Measurements from ENCODE around the gene LRRC3C. TPM values are rescaled to one million over a fixed set of nuclear protein-coding genes. Genes with fewer than 3 reads are reported as not detected.

LRRC3C gene
- total and polyA plus RNA-seq, 4 donors: not detected

DNA sequence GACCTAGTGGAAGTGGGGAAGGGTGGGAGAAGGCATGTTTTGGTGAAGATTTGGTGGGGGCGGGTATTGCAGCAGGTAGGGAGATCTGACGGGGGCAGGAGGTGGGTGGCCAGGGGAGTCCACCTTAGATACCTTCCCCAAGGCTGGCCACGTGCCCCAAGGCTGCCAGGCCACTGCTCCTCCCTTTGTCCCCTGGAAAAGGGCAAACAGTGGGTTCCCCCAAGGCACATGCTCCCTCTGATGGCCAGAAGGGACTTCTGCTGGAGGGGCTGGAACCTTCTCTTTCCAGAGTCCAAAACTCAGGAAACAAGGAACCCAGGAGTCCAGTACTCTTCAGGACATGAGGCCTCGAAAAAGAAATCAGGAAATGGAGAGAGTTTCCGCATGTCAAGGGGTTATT is 46.9 kb downstream of the LRRC3C start:
- no peaks in the 10 kb centered on the region for H3K4me1 ChIP-seq (ENCODE audit: control insufficient read depth in 1 of 2, insufficient read depth in 2 of 2, low read length in 2 of 2)
- no peaks in the 10 kb centered on the region for H3K27me3 ChIP-seq (ENCODE audit: control insufficient read depth in 1 of 2, insufficient read depth in 2 of 2, low read length in 1 of 2)

DNA sequence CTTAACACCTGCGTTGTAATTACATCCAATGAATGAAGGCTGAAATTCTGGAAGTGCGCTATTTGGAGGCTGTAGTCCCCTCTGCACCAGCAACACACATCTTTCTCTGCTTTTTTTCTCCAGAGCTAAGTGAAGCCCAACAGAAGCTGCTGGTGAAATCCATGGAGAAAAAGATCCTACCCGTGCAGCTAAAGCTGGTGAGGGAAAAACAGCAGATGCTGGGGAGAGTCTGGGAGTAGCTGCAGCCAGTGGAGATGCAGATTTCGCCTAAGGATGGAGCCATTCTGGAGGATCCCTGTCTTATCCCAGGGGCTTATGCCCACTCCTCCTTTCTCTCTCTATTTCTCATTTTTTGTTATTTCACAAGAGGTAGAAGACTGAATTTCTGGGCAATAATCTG is 48.3 kb downstream of the LRRC3C start:
- Histone ChIP-seq H3K36me3 (ENCODE audit: control insufficient read depth in 1 of 2, insufficient read depth in 2 of 2, low read length in 1 of 2) (no peaks in the 10 kb centered on the region), H3K4me3 (ENCODE audit: low read length in 2 of 2) (no peak overlapping the region), H3K4me1 (ENCODE audit: control insufficient read depth in 1 of 2, insufficient read depth in 2 of 2, low read length in 2 of 2) (no peaks in the 10 kb centered on the region), H3K27me3 (ENCODE audit: control insufficient read depth in 1 of 2, insufficient read depth in 2 of 2, low read length in 1 of 2) (no peaks in the 10 kb centered on the region), H3K27ac (ENCODE audit: low read depth in 1 of 2, low read length in 2 of 2) (no peak overlapping the region), H3K9me3 (ENCODE audit: control insufficient read depth, low read length) (no peaks in the 10 kb centered on the region)
- intact Hi-C loops (cut with DNase I): loop anchor here (5.0 to 10.0 kb wide), 2 partner anchors 48 to 101 kb away; partner anchors contain the start of genes LRRC3C (in 1 of the 2) and ORMDL3 (in 1 of the 2)
- DNase-seq (no peak), ATAC-seq (ENCODE audit: low FRiP score) (no peak)
- WGBS, 2 donors: 61% methylated on average over 4 of the region's 4 CpGs

More for the DNA sequence above, 46.9 kb downstream of the LRRC3C start:
- H3K9me3 ChIP-seq (ENCODE audit: control insufficient read depth, low read length): no peaks in the 10 kb centered on the region
- intact Hi-C loops (cut with DNase I): loop anchor here in 1 of 2 donors (10.0 kb wide), 1 partner anchor 100 kb away; no protein-coding TSS in a partner anchor
- ATAC-seq (ENCODE audit: low FRiP score) (peak; percentile 11), DNase-seq (no peak)
- H3K27ac ChIP-seq (ENCODE audit: low read depth in 1 of 2, low read length in 2 of 2): no peak overlapping the region
- H3K4me3 ChIP-seq (ENCODE audit: low read length in 2 of 2): no peak overlapping the region
- H3K36me3 ChIP-seq (ENCODE audit: control insufficient read depth in 1 of 2, insufficient read depth in 2 of 2, low read length in 1 of 2): no peaks in the 10 kb centered on the region
- 79 to 84% methylated on average over 4 to 5 of the region's 5 CpGs for WGBS, 2 donors

DNA sequence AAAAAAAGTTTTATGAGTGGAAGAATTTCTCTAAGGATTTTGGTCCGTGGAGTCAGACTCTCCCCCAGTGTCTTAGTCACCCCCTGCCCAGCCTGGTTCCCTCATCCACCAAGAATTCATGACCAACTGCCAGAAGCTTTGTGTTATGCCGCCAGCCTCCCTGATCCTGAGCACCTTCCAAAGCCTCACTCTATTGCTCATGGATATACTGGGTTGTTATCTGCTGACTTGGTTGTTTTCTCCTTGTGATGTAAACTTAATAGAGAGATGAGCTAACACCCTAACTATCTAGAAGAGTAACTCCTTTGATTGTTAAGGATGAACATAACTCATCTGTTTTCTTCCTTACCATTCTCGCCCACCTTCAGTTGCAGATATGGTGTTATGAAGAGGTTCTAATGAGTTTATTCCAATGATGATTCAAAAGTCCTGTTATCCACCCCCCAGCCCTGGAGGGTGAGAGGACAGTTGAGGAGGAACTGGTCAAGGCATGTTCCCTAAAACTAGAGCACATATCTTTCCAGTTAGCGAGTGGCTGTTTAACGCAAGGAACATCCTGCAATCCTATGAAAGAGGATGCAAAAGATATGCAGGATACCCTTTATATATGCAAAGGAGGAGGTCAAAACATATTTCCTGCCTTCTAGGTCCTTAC is 51.6 kb downstream of the LRRC3C start:
- Histone ChIP-seq H3K27me3 (ENCODE audit: control insufficient read depth in 1 of 2, insufficient read depth in 2 of 2, low read length in 1 of 2) (no peaks in the 10 kb centered on the region), H3K4me3 (ENCODE audit: low read length in 2 of 2) (no peak overlapping the region), H3K9me3 (ENCODE audit: control insufficient read depth, low read length) (no peaks in the 10 kb centered on the region), H3K4me1 (ENCODE audit: control insufficient read depth in 1 of 2, insufficient read depth in 2 of 2, low read length in 2 of 2) (peaks cover 0 to 3% of the 10 kb centered on the region in 2 donors), H3K36me3 (ENCODE audit: control insufficient read depth in 1 of 2, insufficient read depth in 2 of 2, low read length in 1 of 2) (no peaks in the 10 kb centered on the region), H3K27ac (ENCODE audit: low read depth in 1 of 2, low read length in 2 of 2) (no peak overlapping the region)
- intact Hi-C loops (cut with DNase I): loop anchor here (5.0 to 10.0 kb wide), 2 partner anchors 52 to 104 kb away; partner anchors contain the start of genes LRRC3C (in 1 of the 2) and ORMDL3 (in 1 of the 2)
- no peak for ATAC-seq (ENCODE audit: low FRiP score)
- DNase-seq: no peak
- whole genome bisulfite sequencing, 2 donors: 50 to 59% methylated on average over 5 of the region's 5 CpGs

DNA sequence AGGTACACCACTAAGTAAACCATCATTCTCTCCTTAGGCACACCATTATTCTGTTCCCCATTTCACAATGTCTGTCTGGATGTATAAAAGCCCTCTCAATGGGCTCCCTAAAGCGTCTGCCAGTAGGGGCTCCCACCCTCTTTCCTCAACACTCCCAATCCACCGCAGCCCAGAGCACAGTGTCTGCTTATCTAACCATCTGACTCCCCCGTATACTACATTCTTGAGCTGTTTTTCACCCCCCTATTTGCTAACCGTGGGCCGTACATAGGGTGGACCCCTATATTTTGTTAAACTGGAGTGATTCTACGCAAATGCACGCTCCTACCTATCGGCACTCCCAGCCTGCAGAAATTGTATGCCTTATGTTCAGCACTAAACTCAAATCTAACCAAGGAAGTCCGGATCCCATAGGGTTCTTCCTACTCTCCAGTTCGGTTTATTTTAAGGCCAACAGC is 52.4 kb downstream of the LRRC3C start:
- no peak overlapping the region for H3K27ac ChIP-seq (ENCODE audit: low read depth in 1 of 2, low read length in 2 of 2)
- DNase-seq (no peak), ATAC-seq (ENCODE audit: low FRiP score) (peak; percentile 28)
- peak overlapping the region; percentile 8 to 46 for H3K4me3 ChIP-seq (ENCODE audit: low read length in 2 of 2)
- no peaks in the 10 kb centered on the region for H3K27me3 ChIP-seq (ENCODE audit: control insufficient read depth in 1 of 2, insufficient read depth in 2 of 2, low read length in 1 of 2)
- intact Hi-C loops (cut with DNase I): loop anchor here (1.0 to 10.0 kb wide), 3 partner anchors 21 to 105 kb away; partner anchors contain the start of genes LRRC3C (in 1 of the 2) and ORMDL3 (in 1 of the 2)
- peaks cover 0 to 3% of the 10 kb centered on the region in 2 donors for H3K4me1 ChIP-seq (ENCODE audit: control insufficient read depth in 1 of 2, insufficient read depth in 2 of 2, low read length in 2 of 2)
- H3K9me3 ChIP-seq (ENCODE audit: control insufficient read depth, low read length): no peaks in the 10 kb centered on the region
- 0% methylated on average over 10 of the region's 10 CpGs for WGBS, 2 donors
- H3K36me3 ChIP-seq (ENCODE audit: control insufficient read depth in 1 of 2, insufficient read depth in 2 of 2, low read length in 1 of 2): peaks cover 0 to 6% of the 10 kb centered on the region in 2 donors

DNA sequence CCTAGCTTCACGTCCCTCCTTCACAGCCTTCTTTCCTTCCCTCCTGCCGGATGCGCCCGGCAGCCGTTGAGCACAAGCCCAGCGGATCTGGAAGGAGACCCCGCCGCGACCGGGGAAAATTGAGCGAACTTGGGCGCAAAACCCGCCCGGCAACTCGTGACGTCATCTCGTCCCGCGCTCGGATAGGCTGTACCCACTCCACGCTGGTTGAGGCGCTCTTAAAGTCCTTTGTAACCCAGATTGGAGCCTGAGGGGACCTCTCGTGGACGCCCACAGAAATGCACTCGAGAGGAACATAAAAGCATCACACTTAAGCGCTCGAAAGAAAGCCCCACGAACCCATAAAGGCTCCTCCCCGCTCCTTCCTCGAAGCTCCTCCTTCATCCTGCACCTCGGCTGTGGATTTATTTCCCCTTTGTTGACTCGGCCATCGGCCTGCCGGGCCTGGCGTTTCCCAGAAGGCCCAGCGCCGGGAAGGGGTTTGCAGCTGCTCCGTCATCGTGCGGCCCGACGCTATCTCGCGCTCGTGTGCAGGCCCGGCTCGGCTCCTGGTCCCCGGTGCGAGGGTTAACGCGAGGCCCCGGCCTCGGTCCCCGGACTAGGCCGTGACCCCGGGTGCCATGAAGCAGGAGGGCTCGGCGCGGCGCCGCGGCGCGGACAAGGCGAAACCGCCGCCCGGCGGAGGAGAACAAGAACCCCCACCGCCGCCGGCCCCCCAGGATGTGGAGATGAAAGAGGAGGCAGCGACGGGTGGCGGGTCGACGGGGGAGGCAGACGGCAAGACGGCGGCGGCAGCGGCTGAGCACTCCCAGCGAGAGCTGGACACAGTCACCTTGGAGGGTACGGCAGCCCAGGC is 53.0 kb downstream of the LRRC3C start, which contains the start of gene PSMD3:
PSMD3 (plus strand) TSS at position 457 of the 856 bp plus-strand sequence; CDS start at position 621, 164 bp downstream.
- ATAC-seq (ENCODE audit: low FRiP score) (peak; percentile 98), DNase-seq (peak; percentile 99)
- peaks cover 0 to 3% of the 10 kb centered on the region in 2 donors for H3K4me1 ChIP-seq (ENCODE audit: control insufficient read depth in 1 of 2, insufficient read depth in 2 of 2, low read length in 2 of 2)
- no peaks in the 10 kb centered on the region for H3K27me3 ChIP-seq (ENCODE audit: control insufficient read depth in 1 of 2, insufficient read depth in 2 of 2, low read length in 1 of 2)
- no peaks in the 10 kb centered on the region for H3K9me3 ChIP-seq (ENCODE audit: control insufficient read depth, low read length)
- peaks cover 0 to 6% of the 10 kb centered on the region in 2 donors for H3K36me3 ChIP-seq (ENCODE audit: control insufficient read depth in 1 of 2, insufficient read depth in 2 of 2, low read length in 1 of 2)
- intact Hi-C loops (cut with DNase I): loop anchor here in 1 of 2 donors (1.0 to 10.0 kb wide), 2 partner anchors 21 to 106 kb away; no protein-coding TSS in a partner anchor
- WGBS, 2 donors: 0% methylated on average over 84 of the region's 84 CpGs
- H3K4me3 ChIP-seq (ENCODE audit: low read length in 2 of 2): peak within 1 kb of the TSS; percentile 57 to 72
- H3K27ac ChIP-seq (ENCODE audit: low read depth in 1 of 2, low read length in 2 of 2): peak within 1 kb of the TSS in 1 of 2 donors; percentile 74

DNA sequence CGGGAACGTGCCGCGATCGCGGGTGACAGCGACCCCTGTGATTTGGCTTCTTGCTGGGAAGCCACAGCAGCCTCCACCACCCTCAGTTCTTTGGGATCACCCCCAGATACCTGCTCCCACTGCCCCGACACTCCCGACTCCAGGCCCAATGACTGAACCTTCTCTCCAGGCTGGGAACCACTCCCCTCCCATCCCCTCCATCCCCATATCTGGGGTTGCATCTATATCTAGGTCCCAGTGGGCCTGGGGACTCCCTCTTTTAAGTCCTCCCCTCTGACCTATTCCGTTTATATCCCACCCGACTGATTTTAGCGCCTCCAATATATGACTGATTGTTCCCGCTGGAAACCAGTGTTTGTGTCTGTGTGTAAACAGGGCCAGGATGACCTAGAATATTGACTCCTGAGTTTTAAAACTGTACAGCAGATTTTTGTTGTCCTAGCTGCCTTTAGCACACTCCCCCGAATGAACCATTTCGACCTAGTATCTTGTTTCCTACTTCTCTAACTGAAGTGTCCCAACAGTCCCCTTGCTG is 53.7 kb downstream of the LRRC3C start:
- DNase-seq (no peak), ATAC-seq (ENCODE audit: low FRiP score) (peak; percentile 12)
- H3K27me3 ChIP-seq (ENCODE audit: control insufficient read depth in 1 of 2, insufficient read depth in 2 of 2, low read length in 1 of 2): no peaks in the 10 kb centered on the region
- peaks cover 0 to 7% of the 10 kb centered on the region in 2 donors for H3K36me3 ChIP-seq (ENCODE audit: control insufficient read depth in 1 of 2, insufficient read depth in 2 of 2, low read length in 1 of 2)
- peak overlapping the region in 1 of 2 donors; percentile 74 for H3K27ac ChIP-seq (ENCODE audit: low read depth in 1 of 2, low read length in 2 of 2)
- 0 to 3% methylated on average over 15 of the region's 15 CpGs for WGBS, 2 donors
- H3K9me3 ChIP-seq (ENCODE audit: control insufficient read depth, low read length): no peaks in the 10 kb centered on the region
- peak overlapping the region; percentile 57 to 72 for H3K4me3 ChIP-seq (ENCODE audit: low read length in 2 of 2)
- intact Hi-C loops (cut with DNase I): loop anchor here in 1 of 2 donors (10.0 kb wide), 1 partner anchor 106 kb away; no protein-coding TSS in a partner anchor
- peaks cover 0 to 3% of the 10 kb centered on the region in 2 donors for H3K4me1 ChIP-seq (ENCODE audit: control insufficient read depth in 1 of 2, insufficient read depth in 2 of 2, low read length in 2 of 2)

DNA sequence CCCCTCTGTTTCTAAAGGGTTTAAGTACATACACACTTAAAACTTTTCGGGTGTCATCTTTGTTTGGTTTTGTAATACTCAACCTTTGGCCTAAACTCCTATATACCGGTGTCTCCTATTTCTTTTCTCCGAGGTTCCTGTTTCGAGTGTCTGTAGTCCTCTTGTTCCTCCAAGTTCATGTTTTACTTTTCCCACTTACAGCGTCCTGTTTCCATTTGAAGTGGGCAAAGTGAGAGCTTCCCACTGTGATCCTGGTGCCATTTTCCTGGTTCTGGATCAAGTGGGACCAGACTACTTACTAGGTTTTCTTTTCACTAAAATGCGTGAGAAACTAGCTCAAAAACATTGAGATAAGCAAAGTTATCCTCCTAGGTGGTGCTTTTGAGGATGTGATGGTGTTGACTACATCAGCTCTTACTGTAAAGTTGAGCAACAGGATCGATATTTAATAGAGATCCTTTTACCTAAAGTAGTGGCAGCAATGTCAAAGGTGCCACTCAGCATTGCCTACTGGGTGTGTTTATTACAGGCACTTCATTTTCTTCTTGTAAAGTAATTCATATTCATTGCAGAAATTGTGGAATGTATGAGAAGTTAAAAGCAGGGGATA is 54.3 kb downstream of the LRRC3C start:
- Histone ChIP-seq H3K4me3 (ENCODE audit: low read length in 2 of 2) (peak overlapping the region; percentile 57 to 72), H3K36me3 (ENCODE audit: control insufficient read depth in 1 of 2, insufficient read depth in 2 of 2, low read length in 1 of 2) (peaks cover 0 to 9% of the 10 kb centered on the region in 2 donors), H3K4me1 (ENCODE audit: control insufficient read depth in 1 of 2, insufficient read depth in 2 of 2, low read length in 2 of 2) (peaks cover 0 to 3% of the 10 kb centered on the region in 2 donors), H3K27me3 (ENCODE audit: control insufficient read depth in 1 of 2, insufficient read depth in 2 of 2, low read length in 1 of 2) (no peaks in the 10 kb centered on the region), H3K27ac (ENCODE audit: low read depth in 1 of 2, low read length in 2 of 2) (no peak overlapping the region), H3K9me3 (ENCODE audit: control insufficient read depth, low read length) (no peaks in the 10 kb centered on the region)
- DNase-seq: no peak
- no peak for ATAC-seq (ENCODE audit: low FRiP score)
- intact Hi-C loops (cut with DNase I): loop anchor here in 1 of 2 donors (10.0 kb wide), 1 partner anchor 107 kb away; no protein-coding TSS in a partner anchor
- WGBS, 2 donors: 31 to 36% methylated on average over 7 of the region's 7 CpGs

Data from aorta (tissue), 5 donors.